ENCODE data around the gene EFCAB5. TPM values are rescaled to one million over a fixed set of nuclear protein-coding genes. Genes with fewer than 3 reads are reported as not detected.
"Not testable (repeated sequence)": the region's sequence is repeated elsewhere in the genome, so short reads cannot be mapped to it uniquely, and the experiment has no call there.

EFCAB5 gene
- total RNA-seq, 1 donor from 2014 or later: 1.1 TPM

- no peak overlapping the region for H3K27ac ChIP-seq
- TF ChIP-seq CTCF (IDR thresholded peaks at IDR 0.05): no peak
- intact Hi-C loops (cut with DNase I): no loop called here
- H3K36me3 ChIP-seq: no peaks in the 10 kb centered on the region
- no peak for DNase-seq (ENCODE audit: low spot score in 2 of 2)
- H3K9me3 ChIP-seq: no peaks in the 10 kb centered on the region
- H3K27me3 ChIP-seq: no peaks in the 10 kb centered on the region
- no peak overlapping the region for H3K4me3 ChIP-seq
- no peaks in the 10 kb centered on the region for H3K4me1 ChIP-seq
These were observed 14.8 kb downstream of the EFCAB5 start for GRCh38 chr17:29956225-29956624.

- DNase-seq (ENCODE audit: low spot score in 2 of 2); H3K27me3 ChIP-seq; H3K27ac ChIP-seq; H3K9me3 ChIP-seq; intact Hi-C loops (cut with DNase I); H3K4me3 ChIP-seq; H3K36me3 ChIP-seq; H3K4me1 ChIP-seq: not testable (repeated sequence)
These were observed 16.1 kb downstream of the EFCAB5 start for GRCh38 chr17:29957488-29957887.

- H3K4me3 ChIP-seq: no peak overlapping the region
- peaks cover 0 to 1% of the 10 kb centered on the region in 2 donors for H3K9me3 ChIP-seq
- intact Hi-C loops (cut with DNase I): no loop called here
- no peak overlapping the region for H3K27ac ChIP-seq
- no peak for TF ChIP-seq CTCF (IDR thresholded peaks at IDR 0.05)
- no peaks in the 10 kb centered on the region for H3K27me3 ChIP-seq
- H3K36me3 ChIP-seq: no peaks in the 10 kb centered on the region
- H3K4me1 ChIP-seq: no peaks in the 10 kb centered on the region
- DNase-seq (ENCODE audit: low spot score in 2 of 2): no peak
These were observed 17.7 kb downstream of the EFCAB5 start for GRCh38 chr17:29958947-29959657.

- no peaks in the 10 kb centered on the region for H3K27me3 ChIP-seq
- intact Hi-C loops (cut with DNase I): no loop called here
- TF ChIP-seq CTCF (IDR thresholded peaks at IDR 0.05): no peak
- DNase-seq (ENCODE audit: low spot score in 2 of 2): no peak
- no peaks in the 10 kb centered on the region for H3K36me3 ChIP-seq
- peaks cover 0 to 4% of the 10 kb centered on the region in 2 donors for H3K9me3 ChIP-seq
- H3K4me3 ChIP-seq: no peak overlapping the region
- H3K4me1 ChIP-seq: no peaks in the 10 kb centered on the region
- no peak overlapping the region for H3K27ac ChIP-seq
These were observed 18.4 kb downstream of the EFCAB5 start for GRCh38 chr17:29959658-29960337.

GRCh38 chr17:29962656-29963055 lies 21.2 kb downstream of the EFCAB5 start:
- no peak overlapping the region for H3K4me3 ChIP-seq
- intact Hi-C loops (cut with DNase I): no loop called here
- TF ChIP-seq CTCF (IDR thresholded peaks at IDR 0.05): no peak

GRCh38 chr17:29968271-29968670 lies 26.8 kb downstream of the EFCAB5 start:
- Histone ChIP-seq H3K9me3 (peaks cover 0 to 4% of the 10 kb centered on the region in 2 donors), H3K27ac (no peak overlapping the region), H3K4me1 (no peaks in the 10 kb centered on the region), H3K27me3 (no peaks in the 10 kb centered on the region), H3K36me3 (no peaks in the 10 kb centered on the region), H3K4me3 (no peak overlapping the region)
- intact Hi-C loops (cut with DNase I): no loop called here
- no peak for DNase-seq (ENCODE audit: low spot score in 2 of 2)
- TF ChIP-seq CTCF (IDR thresholded peaks at IDR 0.05): no peak

More at GRCh38 chr17:29962656-29963055, 21.2 kb downstream of the EFCAB5 start:
- DNase-seq (ENCODE audit: low spot score in 2 of 2): no peak
- no peak overlapping the region for H3K27ac ChIP-seq
- no peaks in the 10 kb centered on the region for H3K27me3 ChIP-seq
- no peaks in the 10 kb centered on the region for H3K36me3 ChIP-seq
- H3K4me1 ChIP-seq: no peaks in the 10 kb centered on the region
- peaks cover 0 to 4% of the 10 kb centered on the region in 2 donors for H3K9me3 ChIP-seq

All from ascending aorta (tissue), 2 donors.